Upper lobe of right lung (tissue), 1 donor: ENCODE measurements around the gene PCMTD2. TPM values are rescaled to one million over a fixed set of nuclear protein-coding genes. Genes with fewer than 3 reads are reported as not detected.

Experiments
- ATAC-seq: fragments of 200-7000 bp; cut with Tn5 transposase; one replicate; pipeline ENCODE4 v1.9.1; 2020; ENCODE audit warnings: mild to moderate bottlenecking, moderate library complexity
- DNase-seq: peaks from one replicate; pipeline ENCODE4 v3.0.0-alpha.2; 2020
- H3K27ac ChIP-seq: fragments of 200-600 bp; one replicate; pipeline ENCODE4 v1.8.0; 2022
- H3K27me3 ChIP-seq: fragments of 200-600 bp; one replicate; pipeline ENCODE4 v1.8.0; 2022; ENCODE audit warnings: mild to moderate bottlenecking
- H3K36me3 ChIP-seq: fragments of 200-600 bp; one replicate; pipeline ENCODE4 v1.8.0; 2022
- H3K4me1 ChIP-seq: fragments of 200-600 bp; one replicate; pipeline ENCODE4 v1.8.0; 2022
- H3K4me3 ChIP-seq: fragments of 200-600 bp; one replicate; pipeline ENCODE4 v1.8.0; 2022; ENCODE audit warnings: mild to moderate bottlenecking
- H3K9me3 ChIP-seq: fragments of 200-600 bp; one replicate; pipeline ENCODE4 v1.8.0; 2022
- intact Hi-C: fragments of 100-400 bp; cut with DNase I; formaldehyde crosslinking; loops from one replicate; pipeline ENCODE4 v1.11.0; 2022
- total RNA-seq: library from RNA; stranded (reverse); fragmentation: NEBNext Ultra II Directional; extraction: Animal tissue kit (Norgen Biotek cat#: 25700); gene quantifications from one replicate; pipeline ENCODE4 v1.2.1, GENCODE V29; 2021
- TF ChIP-seq, protein P1 (sequence below): fragments of 200-600 bp; IDR thresholded peaks from one replicate; pipeline ENCODE4 v1.8.0; 2022; ENCODE audit warnings: antibody characterized with exemption
- donor health status: DM: no; HTN: yes; CAD: no; lungs with severe emphysema.

Gene PCMTD2
- total RNA-seq, 1 donor from 2014 or later = 58.8 TPM

DNA sequence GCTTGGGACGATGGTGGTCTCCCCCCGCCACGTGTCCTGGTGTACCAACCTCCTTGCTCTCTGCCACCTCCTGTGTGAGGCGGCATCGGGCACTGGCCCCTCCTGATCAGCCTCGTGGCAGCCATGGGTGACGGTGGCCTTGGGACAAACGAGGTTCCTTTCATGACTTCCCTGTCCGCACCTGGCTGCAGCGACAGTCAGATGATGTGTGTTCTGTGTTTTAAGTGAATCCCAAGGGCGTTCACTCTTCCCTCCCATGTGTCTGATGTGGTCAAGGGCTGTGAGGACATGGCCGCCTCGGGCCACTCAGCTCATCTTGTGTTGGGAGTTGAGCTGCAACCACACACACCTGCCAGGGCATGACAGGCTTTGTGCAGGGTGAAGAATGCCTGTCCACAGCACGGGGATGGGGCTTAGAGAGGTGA lies 30.4 kb upstream of the PCMTD2 start:
- Histone ChIP-seq H3K27me3 (no peaks in the 10 kb centered on the region), H3K9me3 (no peaks in the 10 kb centered on the region), H3K4me1 (peaks cover 29% of the 10 kb centered on the region), H3K36me3 (no peaks in the 10 kb centered on the region), H3K27ac (no peak overlapping the region), H3K4me3 (no peak overlapping the region)
- intact Hi-C loops = no loop called here
- ATAC-seq = no peak
- TF ChIP-seq, protein P1, sequence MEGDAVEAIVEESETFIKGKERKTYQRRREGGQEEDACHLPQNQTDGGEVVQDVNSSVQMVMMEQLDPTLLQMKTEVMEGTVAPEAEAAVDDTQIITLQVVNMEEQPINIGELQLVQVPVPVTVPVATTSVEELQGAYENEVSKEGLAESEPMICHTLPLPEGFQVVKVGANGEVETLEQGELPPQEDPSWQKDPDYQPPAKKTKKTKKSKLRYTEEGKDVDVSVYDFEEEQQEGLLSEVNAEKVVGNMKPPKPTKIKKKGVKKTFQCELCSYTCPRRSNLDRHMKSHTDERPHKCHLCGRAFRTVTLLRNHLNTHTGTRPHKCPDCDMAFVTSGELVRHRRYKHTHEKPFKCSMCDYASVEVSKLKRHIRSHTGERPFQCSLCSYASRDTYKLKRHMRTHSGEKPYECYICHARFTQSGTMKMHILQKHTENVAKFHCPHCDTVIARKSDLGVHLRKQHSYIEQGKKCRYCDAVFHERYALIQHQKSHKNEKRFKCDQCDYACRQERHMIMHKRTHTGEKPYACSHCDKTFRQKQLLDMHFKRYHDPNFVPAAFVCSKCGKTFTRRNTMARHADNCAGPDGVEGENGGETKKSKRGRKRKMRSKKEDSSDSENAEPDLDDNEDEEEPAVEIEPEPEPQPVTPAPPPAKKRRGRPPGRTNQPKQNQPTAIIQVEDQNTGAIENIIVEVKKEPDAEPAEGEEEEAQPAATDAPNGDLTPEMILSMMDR = no peak
- DNase-seq = no peak

DNA sequence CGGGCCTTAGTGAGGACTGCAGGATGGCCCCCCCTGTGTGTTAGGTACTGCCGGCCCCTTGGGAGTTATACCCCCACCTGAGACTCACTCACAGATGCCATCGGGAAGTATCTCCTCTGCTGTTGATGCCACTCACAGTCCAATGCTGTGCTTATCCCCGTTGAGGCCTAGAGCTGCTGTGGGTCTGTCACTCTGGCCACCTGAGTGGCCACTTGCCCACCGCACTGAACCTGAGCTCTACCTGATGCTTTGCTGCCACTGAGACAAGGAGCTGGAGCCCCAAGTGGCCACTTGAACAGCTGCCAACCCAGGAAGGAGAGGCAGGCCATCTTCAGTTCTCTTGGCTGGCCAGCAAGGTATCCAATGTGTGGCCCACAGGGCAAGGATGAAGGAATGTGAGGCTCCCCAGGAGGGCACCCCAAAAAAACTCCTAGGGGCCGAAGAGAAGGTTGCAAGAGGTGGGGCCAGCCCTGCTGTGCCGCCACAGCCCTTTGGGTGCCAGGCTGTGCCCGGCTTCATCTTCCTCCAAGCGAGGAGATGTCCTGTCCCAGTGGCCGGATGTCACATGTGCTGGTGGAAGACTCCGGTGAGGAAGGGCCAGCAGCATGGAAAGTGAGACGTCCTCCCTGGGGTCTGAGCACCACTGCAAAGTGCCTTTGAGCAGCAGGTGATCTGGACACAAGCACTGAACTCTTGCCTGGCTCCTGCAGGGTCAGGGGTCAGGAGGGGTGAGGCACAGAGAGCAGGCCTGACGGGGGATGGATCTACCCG lies 29.5 kb upstream of the PCMTD2 start:
- TF ChIP-seq, protein P1 = no peak
- intact Hi-C loops = no loop called here
- ATAC-seq = no peak

DNA sequence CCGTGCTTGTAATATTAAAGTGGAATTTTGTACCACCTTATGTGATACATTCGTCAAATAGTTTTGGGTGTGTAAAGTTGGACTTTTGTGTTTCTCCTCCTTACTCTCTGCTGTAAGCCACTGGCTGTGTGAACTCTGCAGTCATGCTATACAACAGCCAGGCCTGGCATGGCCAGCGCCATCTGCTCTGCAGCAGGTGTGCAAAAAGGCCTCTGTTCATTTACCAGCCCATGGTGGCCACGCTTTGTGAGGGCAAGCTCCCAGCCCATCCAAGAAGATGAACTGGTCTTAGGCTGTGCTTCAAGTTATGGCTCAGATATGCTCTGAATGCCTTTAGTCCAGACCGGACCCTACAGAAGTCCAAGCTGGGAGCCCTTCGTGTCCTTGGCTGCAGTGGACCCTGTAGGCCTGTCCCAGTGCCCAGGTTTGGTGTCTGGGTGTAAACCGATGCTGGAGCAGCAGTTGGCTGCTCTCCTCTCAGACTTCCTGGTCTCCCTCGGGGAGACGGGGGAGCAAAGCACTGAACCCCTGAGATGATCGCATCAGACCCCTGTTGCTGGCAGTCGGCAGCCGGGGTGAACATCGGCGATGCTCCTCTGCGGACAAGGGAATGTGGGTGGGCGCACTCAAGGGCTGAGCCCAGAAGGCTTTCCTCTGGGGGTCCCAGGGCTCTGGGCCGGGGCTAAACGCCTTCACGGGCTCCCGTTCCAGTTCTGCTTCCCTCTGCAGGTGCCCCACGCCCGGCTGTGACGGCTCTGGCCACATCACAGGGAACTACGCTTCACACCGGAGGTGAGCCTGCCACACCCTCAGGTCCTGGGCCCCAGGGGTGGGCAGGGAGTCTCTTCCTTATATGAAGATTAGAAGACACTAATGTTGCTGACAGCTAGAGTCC lies 28.6 kb upstream of the PCMTD2 start:
- H3K4me1 ChIP-seq = peaks cover 28% of the 10 kb centered on the region
- no peak overlapping the region for H3K4me3 ChIP-seq
- H3K27ac ChIP-seq = no peak overlapping the region
- ATAC-seq (no peak), DNase-seq (no peak)
- H3K27me3 ChIP-seq = no peaks in the 10 kb centered on the region
- no peaks in the 10 kb centered on the region for H3K9me3 ChIP-seq
- TF ChIP-seq, protein P1 = no peak
- intact Hi-C loops = no loop called here
- H3K36me3 ChIP-seq = no peaks in the 10 kb centered on the region

More for the DNA sequence above, 29.5 kb upstream of the PCMTD2 start:
- H3K4me1 ChIP-seq = peaks cover 29% of the 10 kb centered on the region
- H3K36me3 ChIP-seq = no peaks in the 10 kb centered on the region
- no peak for DNase-seq
- no peaks in the 10 kb centered on the region for H3K27me3 ChIP-seq
- no peak overlapping the region for H3K4me3 ChIP-seq
- H3K27ac ChIP-seq = no peak overlapping the region
- no peaks in the 10 kb centered on the region for H3K9me3 ChIP-seq

DNA sequence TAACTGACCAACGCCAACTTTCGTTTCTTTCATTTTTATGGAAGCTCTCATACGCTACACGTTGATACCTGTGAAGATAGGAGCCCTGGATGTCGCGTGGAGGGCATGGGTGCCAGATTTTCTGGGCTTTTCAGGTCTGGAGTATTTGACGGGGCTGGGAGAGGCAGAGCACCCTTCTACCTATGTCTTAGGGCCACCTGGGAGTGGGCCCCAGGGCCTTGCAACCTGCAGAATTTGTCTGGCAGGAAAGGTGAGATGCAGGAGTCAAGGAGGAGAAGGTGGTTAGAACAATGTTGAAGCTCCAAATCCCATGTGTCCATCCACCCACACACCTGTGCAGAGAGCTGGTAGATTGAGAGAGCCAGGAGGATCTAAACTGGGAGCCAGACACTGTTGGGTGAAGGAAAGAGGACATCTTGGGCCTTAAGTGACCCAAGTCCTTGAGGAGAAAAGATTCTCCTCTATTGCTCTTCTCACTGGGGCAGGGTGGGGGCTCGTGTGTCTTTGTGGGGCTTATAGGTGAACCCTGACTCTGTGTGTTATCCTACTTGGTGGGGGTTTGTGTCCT lies 27.4 kb upstream of the PCMTD2 start:
- DNase-seq = no peak
- Histone ChIP-seq H3K9me3 (no peaks in the 10 kb centered on the region), H3K4me3 (no peak overlapping the region), H3K36me3 (no peaks in the 10 kb centered on the region), H3K27ac (no peak overlapping the region), H3K4me1 (peaks cover 17% of the 10 kb centered on the region), H3K27me3 (no peaks in the 10 kb centered on the region)
- intact Hi-C loops = no loop called here
- TF ChIP-seq, protein P1 = no peak
- no peak for ATAC-seq

DNA sequence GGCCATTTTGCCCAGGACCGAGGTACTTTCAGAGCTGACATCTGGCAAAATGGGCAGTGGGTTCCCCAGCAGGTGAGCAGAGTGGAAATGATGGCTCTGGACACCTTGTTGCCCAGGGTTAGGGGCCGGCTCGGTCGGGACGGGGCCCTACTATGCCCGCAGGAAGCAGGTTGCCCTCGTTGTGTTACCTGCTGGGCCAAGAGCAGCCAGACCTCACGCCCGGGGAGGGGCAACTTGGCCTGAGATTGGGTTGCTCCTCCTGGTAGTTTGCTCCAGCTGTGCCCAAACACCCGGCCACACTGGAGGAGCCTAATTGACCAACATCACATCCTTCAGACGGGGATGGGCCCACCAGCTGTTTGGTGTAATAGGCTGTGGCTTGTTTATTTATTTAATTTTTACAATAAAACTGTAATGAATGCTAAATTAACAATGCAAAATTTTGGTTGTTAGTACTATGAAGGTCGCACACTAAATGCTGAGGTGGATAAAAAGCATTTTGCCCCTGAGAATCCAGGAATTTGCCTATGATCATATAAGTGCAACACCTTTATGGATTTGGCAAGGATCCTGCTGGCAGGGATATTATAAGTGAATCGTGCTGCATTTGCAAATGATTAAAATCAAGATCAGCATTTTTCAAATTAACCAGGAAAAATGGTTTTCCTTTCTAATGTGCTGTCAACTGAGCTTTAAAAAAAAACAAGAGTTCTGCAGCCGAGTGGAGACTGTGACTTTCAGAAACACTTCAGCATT lies 26.6 kb upstream of the PCMTD2 start:
- peaks cover 9% of the 10 kb centered on the region for H3K4me1 ChIP-seq
- no peak for ATAC-seq
- no peaks in the 10 kb centered on the region for H3K9me3 ChIP-seq
- no peak for DNase-seq
- H3K27ac ChIP-seq = no peak overlapping the region
- no peaks in the 10 kb centered on the region for H3K27me3 ChIP-seq
- TF ChIP-seq, protein P1 = no peak
- intact Hi-C loops = no loop called here
- no peaks in the 10 kb centered on the region for H3K36me3 ChIP-seq
- H3K4me3 ChIP-seq = no peak overlapping the region
